ELR (cell line): ENCODE results near the gene WNT3A.

Experiments used
- DNase-seq: peaks from one replicate; pipeline ENCODE4 v3.0.0-alpha.2; 2015; ENCODE audit warnings: low read depth

Gene WNT3A

GRCh38 chr1:228031276-228031995 lies 24.6 kb downstream of the WNT3A start:
- DNase-seq, result no peak

GRCh38 chr1:228032041-228032440 lies 25.2 kb downstream of the WNT3A start:
- peak; percentile 26 for DNase-seq

GRCh38 chr1:228033376-228033775 lies 26.6 kb downstream of the WNT3A start:
- DNase-seq, result no peak

- DNase-seq, result no peak
These were observed 28.4 kb downstream of the WNT3A start for GRCh38 chr1:228034954-228035837.

- DNase-seq, result no peak
These were observed 29.0 kb downstream of the WNT3A start for GRCh38 chr1:228035844-228036243.

GRCh38 chr1:228036701-228037231 lies 30.0 kb downstream of the WNT3A start:
- no peak for DNase-seq

GRCh38 chr1:228037401-228038386 lies 30.9 kb downstream of the WNT3A start:
- peak; percentile 10 for DNase-seq

GRCh38 chr1:228038387-228039005 lies 31.7 kb downstream of the WNT3A start:
- no peak for DNase-seq

- DNase-seq, result no peak
These were observed 32.5 kb downstream of the WNT3A start for GRCh38 chr1:228039006-228039903.

- no peak for DNase-seq
These were observed 33.2 kb downstream of the WNT3A start for GRCh38 chr1:228039986-228040385.

- no peak for DNase-seq
These were observed 34.5 kb downstream of the WNT3A start for GRCh38 chr1:228041316-228041715.

GRCh38 chr1:228042508-228042907 lies 35.7 kb downstream of the WNT3A start:
- no peak for DNase-seq

- peak; percentile 51 for DNase-seq
These were observed 36.6 kb downstream of the WNT3A start for GRCh38 chr1:228043281-228043848.

- no peak for DNase-seq
These were observed 38.2 kb downstream of the WNT3A start for GRCh38 chr1:228044961-228045360.

- DNase-seq, result no peak
These were observed 38.6 kb downstream of the WNT3A start for GRCh38 chr1:228045405-228045804.

GRCh38 chr1:228045871-228046270 lies 39.1 kb downstream of the WNT3A start:
- DNase-seq, result no peak

- DNase-seq, result no peak
These were observed 39.8 kb downstream of the WNT3A start for GRCh38 chr1:228046421-228047182.

- no peak for DNase-seq
These were observed 40.3 kb downstream of the WNT3A start for GRCh38 chr1:228047183-228047466.

GRCh38 chr1:228048120-228048519 lies 41.3 kb downstream of the WNT3A start:
- no peak for DNase-seq
